HG03378 (cell line): ENCODE data around the gene NES.

ENCODE experiments used
- ATAC-seq: cut with Tn5 transposase; IDR thresholded peaks from one replicate; pipeline ENCODE4 v1.9.1; 2021; ENCODE audit warnings: mild to moderate bottlenecking, moderate library complexity; ENCODE audit not compliant: unreplicated experiment

NES gene

DNA sequence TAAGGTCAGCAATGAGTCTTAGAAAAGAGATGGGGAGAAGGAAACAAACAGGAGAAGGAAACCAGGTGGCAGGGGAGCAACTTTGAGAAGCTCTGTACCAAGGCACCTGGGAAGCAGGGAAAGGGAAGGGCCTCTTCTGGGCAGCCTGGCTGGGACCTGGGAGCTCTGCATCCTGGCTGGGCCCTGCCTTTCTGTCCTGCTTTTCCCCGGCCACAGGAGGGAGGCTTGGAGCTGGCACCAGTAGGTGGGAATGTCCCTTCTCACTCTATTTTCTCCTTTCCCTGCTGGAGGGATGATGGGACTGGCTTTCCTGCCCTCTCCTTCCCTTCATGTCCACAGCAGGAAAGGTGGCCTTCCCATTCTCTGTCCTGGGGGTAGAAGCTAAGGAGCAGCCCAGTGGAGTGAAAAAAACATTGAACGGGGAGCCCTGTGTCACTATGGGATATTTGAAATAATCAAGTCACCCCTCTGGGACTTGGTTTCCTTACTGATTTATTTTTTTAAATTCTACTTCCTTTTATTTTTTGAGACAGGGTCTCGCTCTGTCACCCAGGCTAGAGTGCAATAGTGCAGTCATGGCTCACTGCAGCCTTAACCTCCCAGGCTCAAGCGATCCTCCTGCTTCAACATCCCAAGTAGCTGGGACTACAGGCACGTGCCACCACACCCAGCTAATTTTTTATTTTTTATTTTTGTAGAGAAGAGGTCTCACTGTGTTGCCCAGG lies 5.1 kb upstream of the NES start:
- no peak for ATAC-seq

- ATAC-seq, result no peak
These were observed 4.2 kb upstream of the NES start for GRCh38 chr1:156681196-156681960.

GRCh38 chr1:156680056-156680455 lies 2.8 kb upstream of the NES start:
- ATAC-seq, result no peak

DNA sequence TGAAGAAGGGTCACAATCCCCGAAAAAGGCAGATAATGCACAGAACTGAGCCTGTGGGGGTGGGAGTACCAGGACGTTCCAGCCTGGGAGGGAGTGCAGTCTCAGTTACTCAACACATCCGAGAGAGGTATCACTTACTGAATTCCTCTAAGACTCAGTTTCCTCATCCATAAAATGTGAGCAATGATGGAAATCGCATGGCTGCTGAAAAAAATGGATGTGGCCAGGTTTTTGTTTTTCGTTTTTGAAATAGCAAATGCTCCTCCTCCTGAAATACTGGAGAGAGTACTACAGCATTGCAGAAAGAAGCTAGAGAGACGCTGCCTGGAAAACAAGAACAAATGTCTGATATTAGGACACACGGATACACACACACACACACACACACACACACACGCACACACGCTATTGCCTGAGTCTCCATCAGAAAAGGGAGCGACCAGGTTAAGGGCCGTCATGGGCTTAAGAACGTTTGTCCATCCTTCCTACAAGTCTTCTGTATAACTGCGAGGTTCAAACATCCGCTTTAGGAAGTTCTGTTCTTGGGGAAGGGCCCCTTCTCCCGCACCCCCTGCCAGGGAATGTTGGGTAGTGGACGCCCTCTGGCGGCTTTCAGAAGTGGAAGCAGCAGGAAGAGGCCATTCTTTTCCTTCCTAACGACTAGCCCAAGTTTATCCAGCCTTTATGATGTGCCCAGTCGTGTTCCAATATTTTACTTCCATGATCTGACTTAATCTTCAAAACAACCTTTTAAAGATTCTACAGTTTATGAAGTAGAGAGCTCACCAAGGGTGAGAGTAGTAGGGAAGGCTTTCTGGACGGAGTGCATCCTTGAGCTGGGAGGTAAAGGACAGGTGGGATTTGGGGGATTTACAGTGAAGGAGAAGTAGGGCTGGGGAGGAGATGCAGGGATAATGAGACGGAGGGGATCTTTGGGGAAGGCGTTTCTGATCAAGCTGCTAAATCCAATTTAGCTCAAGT lies 699 bp upstream of the NES start:
- ATAC-seq, result no peak

GRCh38 chr1:156676114-156676819 lies 940 bp downstream of the NES start:
- no peak for ATAC-seq

GRCh38 chr1:156675210-156676113 lies 1.7 kb downstream of the NES start:
- ATAC-seq, result no peak

DNA sequence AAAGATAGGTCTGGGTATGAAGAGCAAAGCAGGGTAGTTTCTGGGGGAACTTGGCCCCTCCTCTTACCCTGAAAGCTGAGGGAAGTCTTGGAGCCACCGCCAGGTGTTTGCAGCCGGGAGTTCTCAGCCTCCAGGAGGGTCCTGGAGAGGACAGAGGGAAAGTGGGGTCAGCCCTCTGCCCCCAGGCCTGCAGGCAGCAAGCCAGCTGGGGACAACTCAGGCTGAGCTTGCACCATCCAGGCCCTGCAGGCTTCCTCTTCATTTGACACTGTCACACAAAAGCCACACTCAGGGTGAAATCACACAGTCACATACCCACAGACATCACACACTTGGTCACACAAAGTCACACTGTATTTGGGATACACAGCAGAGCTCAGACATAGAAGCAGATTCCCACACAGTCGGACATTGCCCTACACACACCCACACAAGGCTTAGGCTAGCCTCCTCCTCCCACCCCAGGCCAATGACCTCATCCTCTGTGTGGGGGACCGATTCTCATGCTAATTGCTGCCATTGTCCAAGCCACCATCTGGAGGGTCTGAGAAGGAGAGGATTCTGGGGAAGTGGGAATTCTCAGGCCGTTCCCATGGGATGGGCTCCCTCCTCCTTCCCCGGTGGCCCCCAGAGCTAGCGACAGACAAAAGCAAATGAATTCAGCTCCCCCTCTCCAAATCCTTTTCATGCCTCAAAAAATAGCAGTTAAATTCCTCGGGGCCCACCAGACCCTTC lies 3.7 kb downstream of the NES start:
- no peak for ATAC-seq

GRCh38 chr1:156671804-156672203 lies 5.4 kb downstream of the NES start:
- no peak for ATAC-seq

GRCh38 chr1:156670791-156671190 lies 6.4 kb downstream of the NES start:
- ATAC-seq, result no peak

DNA sequence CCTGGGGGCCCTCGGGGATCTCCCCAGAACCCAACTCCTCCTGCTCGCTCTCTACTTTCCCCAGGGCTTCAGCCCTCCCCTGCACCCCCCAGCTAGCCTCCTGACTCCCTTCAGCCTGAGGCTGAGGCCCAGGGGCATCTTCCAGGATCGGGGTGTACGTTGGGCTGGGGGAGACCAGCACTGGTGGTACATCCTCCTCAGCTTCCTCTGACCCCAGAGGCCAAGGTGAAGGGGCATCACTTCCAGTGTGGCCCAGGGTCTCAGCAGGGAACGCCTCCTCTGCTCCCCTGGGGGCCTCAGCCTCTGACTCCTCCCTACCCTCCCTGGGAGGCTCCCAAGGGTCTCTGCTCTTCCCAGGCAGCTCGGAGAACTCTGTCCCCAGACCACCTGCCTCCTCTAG lies 6.8 kb downstream of the NES start:
- ATAC-seq, result no peak

- no peak for ATAC-seq
These were observed 7.4 kb downstream of the NES start for GRCh38 chr1:156669794-156670193.

DNA sequence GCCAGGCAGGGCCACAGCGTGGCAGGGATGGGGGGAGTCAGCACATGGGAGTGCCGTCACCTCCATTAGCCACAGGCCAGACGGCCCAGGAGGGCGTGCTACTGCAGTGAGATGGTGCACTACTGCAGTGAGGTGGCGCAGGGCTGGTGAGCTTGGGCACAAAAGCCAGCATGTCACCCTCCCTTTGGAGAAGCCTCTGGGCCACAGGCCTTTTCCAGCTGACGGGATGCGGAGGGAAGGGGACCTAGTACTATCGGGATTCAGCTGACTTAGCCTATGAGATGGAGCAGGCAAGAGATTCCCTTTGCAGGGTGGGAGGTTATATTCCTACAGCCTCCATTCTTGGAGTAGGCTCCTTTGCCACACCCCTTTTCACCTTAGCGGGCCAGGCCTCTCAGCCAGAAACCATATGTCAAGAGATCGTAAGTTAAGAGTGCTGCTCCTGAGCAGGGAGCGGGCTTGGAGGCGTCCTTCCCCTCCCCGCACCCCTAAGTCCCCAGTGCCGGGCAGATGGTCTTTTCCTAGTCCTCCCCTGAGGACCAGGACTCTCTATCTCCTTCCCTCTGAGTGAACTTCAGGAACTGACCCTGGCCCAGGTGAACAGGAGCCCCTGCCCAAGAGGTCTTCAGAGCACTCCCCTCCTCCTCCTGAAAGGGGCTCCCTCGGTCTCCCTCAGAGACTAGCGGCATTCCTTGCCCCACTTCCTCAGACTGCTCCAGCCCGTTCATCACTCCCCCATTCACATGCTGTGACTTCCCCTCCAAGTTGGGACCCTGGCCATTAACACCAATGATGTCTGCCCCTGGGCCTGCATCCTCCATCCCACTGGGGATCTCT lies 8.2 kb downstream of the NES start:
- ATAC-seq, result no peak

GRCh38 chr1:156667968-156668709 lies 9.1 kb downstream of the NES start:
- no peak for ATAC-seq

DNA sequence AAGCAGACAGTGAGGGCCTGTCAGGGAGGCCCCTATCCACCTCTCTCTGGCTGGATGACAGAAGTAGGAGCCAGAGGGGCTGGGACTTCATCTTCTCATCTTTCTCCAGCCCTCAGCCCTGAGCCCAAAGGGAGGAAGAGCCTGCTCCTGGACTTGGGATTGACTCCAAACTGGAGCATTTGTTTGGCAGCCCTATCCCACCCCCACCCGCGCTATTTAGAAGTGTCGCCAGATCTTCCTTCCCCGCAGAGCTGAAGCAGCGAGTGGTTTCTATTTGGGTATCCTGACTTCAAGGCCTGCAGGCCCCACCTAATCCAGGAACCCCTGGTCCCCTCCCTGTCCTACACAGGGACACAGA lies 9.6 kb downstream of the NES start:
- ATAC-seq, result no peak

- ATAC-seq, result no peak
These were observed 10.2 kb downstream of the NES start for GRCh38 chr1:156666862-156667609.

- no peak for ATAC-seq
These were observed 11.7 kb downstream of the NES start for GRCh38 chr1:156665539-156665938.
